Stimulated activated CD8-positive, alpha-beta memory T cell treated with anti-CD3 and anti-CD28 coated beads, Interleukin-2, amount 100 ng/mL, for 48 hours (primary cell): Measurements from ENCODE around the gene PEX11A.
A peak's percentile ranks its signal among the peaks of the same experiment; 100 is the strongest.
"Not testable (repeated sequence)": the region's sequence is repeated elsewhere in the genome, so short reads cannot be mapped to it uniquely, and the experiment has no call there.

ENCODE experiments used
- DNase-seq, 2 donors: peaks; one replicate each; pipeline ENCODE4 v3.0.0-alpha.2; 2020; ENCODE audit warnings: low read depth in 2 of 2

PEX11A gene

GRCh38 chr15:89690276-89691218 is at the start of gene PEX11A, which contains the start of gene WDR93:
Gene PEX11A (minus strand): TSS chr15:89690754. CDS start chr15:89690632, 122 bp downstream.
Gene WDR93 (plus strand): TSS chr15:89690811. CDS start chr15:89701747, 10,936 bp downstream.
- DNase-seq = peak; percentile 63 to 72

- no peak for DNase-seq
Measured at GRCh38 chr15:89740137-89740536, 49.6 kb upstream of the PEX11A start.

GRCh38 chr15:89735773-89736172 is 45.2 kb upstream of the PEX11A start:
- no peak for DNase-seq

GRCh38 chr15:89732451-89733172 is 42.1 kb upstream of the PEX11A start:
- no peak for DNase-seq

- DNase-seq = no peak
Measured at GRCh38 chr15:89731275-89731674, 40.7 kb upstream of the PEX11A start.

GRCh38 chr15:89728254-89728653 is 37.7 kb upstream of the PEX11A start:
- no peak for DNase-seq

GRCh38 chr15:89725064-89725463 is 34.5 kb upstream of the PEX11A start:
- no peak for DNase-seq

GRCh38 chr15:89724621-89725020 is 34.1 kb upstream of the PEX11A start:
- DNase-seq = no peak

GRCh38 chr15:89723031-89723430 is 32.5 kb upstream of the PEX11A start:
- no peak for DNase-seq

- no peak for DNase-seq
Measured at GRCh38 chr15:89714775-89715174, 24.2 kb upstream of the PEX11A start.

GRCh38 chr15:89707577-89707976 is 17.0 kb upstream of the PEX11A start:
- no peak for DNase-seq

GRCh38 chr15:89704411-89704810 is 13.9 kb upstream of the PEX11A start:
- no peak for DNase-seq

GRCh38 chr15:89695198-89695597 is 4.6 kb upstream of the PEX11A start:
- DNase-seq = no peak

GRCh38 chr15:89693696-89694095 is 3.1 kb upstream of the PEX11A start:
- DNase-seq = no peak

GRCh38 chr15:89693091-89693490 is 2.5 kb upstream of the PEX11A start:
- DNase-seq = no peak

GRCh38 chr15:89689930-89690275 is 651 bp downstream of the PEX11A start:
- DNase-seq = not testable (repeated sequence)

GRCh38 chr15:89686522-89686921 is 4.0 kb downstream of the PEX11A start:
- DNase-seq = no peak

- DNase-seq = no peak
Measured at GRCh38 chr15:89685995-89686394, 4.6 kb downstream of the PEX11A start.

GRCh38 chr15:89681146-89681545 is 9.4 kb downstream of the PEX11A start:
- DNase-seq = no peak

- DNase-seq = no peak
Measured at GRCh38 chr15:89680282-89680873, 10.2 kb downstream of the PEX11A start.

- no peak for DNase-seq
Measured at GRCh38 chr15:89679212-89679611, 11.3 kb downstream of the PEX11A start, which contains the start of gene PLIN1. Gene PLIN1 (minus strand): TSS chr15:89679367. CDS start chr15:89677489, 1,878 bp downstream.

GRCh38 chr15:89677381-89677780 is 13.2 kb downstream of the PEX11A start:
- no peak for DNase-seq
